ENCODE measurements around the gene POLR3E.

DNA sequence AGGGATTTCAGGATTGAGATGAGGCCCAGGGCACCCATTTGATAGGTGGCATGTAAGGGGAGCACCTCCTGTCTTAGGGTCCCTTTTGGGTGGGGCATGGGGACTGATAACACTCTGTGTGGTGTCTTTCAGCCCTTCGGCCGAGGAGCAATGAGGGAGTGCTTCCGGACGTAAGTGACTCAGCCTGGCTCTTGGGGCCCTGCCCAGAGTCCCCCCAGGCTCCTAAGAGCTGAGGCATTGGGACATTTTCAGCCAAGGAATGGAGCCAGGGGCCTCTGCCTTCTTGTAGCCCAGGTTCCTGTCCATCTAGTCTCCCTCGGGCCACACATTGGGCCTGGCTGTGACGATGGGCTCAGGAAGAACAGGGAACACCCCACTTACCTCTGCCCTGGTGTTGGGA is 46.7 kb upstream of the POLR3E start:
- no peak for TF ChIP-seq SUZ12 (IDR thresholded peaks at IDR 0.05; ENCODE audit: extremely low read depth, insufficient read depth, insufficient read length)
- no peak for TF ChIP-seq ZNF274 (IDR thresholded peaks at IDR 0.05; ENCODE audit: low read depth, low read length)
- no peak for TF ChIP-seq YY1 (IDR thresholded peaks at IDR 0.05; ENCODE audit: insufficient read depth, insufficient read length)

Data from NT2/D1 (cell line).